ENCODE data around the gene CDCA5. TPM values are rescaled to one million over a fixed set of nuclear protein-coding genes. Genes with fewer than 3 reads are reported as not detected.

Gene CDCA5
- total RNA-seq, 1 experiment from 2014 or later = 94.8 TPM

DNA sequence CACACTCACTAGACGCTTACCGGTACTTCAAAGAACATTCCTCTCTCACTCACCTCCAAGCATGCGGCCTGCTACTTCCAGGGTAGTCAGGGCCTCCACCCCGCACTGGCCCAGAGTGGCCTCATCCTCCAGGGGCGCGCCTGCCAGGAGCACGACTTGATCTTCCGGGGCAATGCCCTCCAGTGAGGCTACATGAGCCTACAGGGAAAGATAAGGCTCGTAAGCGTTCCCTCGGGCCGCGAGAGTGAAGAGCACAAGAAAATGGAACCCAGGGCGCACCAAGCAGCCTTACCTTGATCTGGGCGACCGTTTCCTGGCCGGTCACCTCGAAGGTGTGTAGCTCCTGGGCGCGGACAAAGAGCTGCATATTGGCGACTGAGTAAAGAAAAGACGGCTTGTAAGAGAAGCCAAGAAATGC is 37.6 kb upstream of the CDCA5 start:
- no peak for DNase-seq

More for the DNA sequence above, 37.6 kb upstream of the CDCA5 start:
- Histone ChIP-seq H2BK15ac (ENCODE audit: low read depth, low read length) (no peak overlapping the region), H2BK120ac (ENCODE audit: low read depth, low read length, poor library complexity, severe bottlenecking) (no peak overlapping the region), H3K56ac (ENCODE audit: insufficient read length, low read depth, low read length) (peak overlapping the region; percentile 23), H3K27ac (ENCODE audit: insufficient read length, low read depth, low read length) (no peak overlapping the region), H3K4me2 (ENCODE audit: insufficient read depth, insufficient read length, low read length) (peak overlapping the region; percentile 81), H3T11ph (ENCODE audit: low read length) (no peak overlapping the region), H2BK12ac (ENCODE audit: insufficient read length, low read depth, low read length) (no peak overlapping the region), H4K20me1 (ENCODE audit: control insufficient read depth, insufficient read depth, insufficient read length) (no peaks in the 10 kb centered on the region), H2AFZ (ENCODE audit: low read length) (no peak overlapping the region), H3K18ac (ENCODE audit: insufficient read length, low read depth, low read length) (peak overlapping the region; percentile 63), H3K79me1 (ENCODE audit: insufficient read depth, low read depth, low read length, poor library complexity, severe bottlenecking) (peaks cover 5% of the 10 kb centered on the region), H4K8ac (replicated peaks; ENCODE audit: insufficient read length, low read depth, low read length) (no peak overlapping the region), H2BK20ac (ENCODE audit: low read depth, low read length, poor library complexity, severe bottlenecking) (no peak overlapping the region), H4K91ac (ENCODE audit: insufficient read length, low read depth, low read length) (no peak overlapping the region), H3K27me3 (ENCODE audit: insufficient read depth, low read length) (no peaks in the 10 kb centered on the region), H3K14ac (ENCODE audit: insufficient read depth, low read length) (peak overlapping the region; percentile 94), H3K4me1 (ENCODE audit: insufficient read depth, low read length) (no peaks in the 10 kb centered on the region), H3K4ac (ENCODE audit: low read depth, low read length) (no peak overlapping the region; the same call in 1 of the 2 replicates), H3K23ac (ENCODE audit: insufficient read length, low read depth, low read length) (no peak overlapping the region), H2AK5ac (ENCODE audit: insufficient read length, low read length) (no peak overlapping the region), H3K9me3 (ENCODE audit: control insufficient read depth, low read depth, low read length) (no peaks in the 10 kb centered on the region), H2BK5ac (ENCODE audit: insufficient read length, low read length) (no peak overlapping the region), H3K9ac (ENCODE audit: extremely low read depth, insufficient read length, low read length) (peak overlapping the region; percentile 88), H3K79me2 (ENCODE audit: insufficient read depth, low read length) (peaks cover 9% of the 10 kb centered on the region; the same call in 1 of the 2 replicates), H4K5ac (ENCODE audit: insufficient read length, low read depth, low read length) (peak overlapping the region; percentile 54), H3K23me2 (ENCODE audit: insufficient read length, low read depth, low read length, poor library complexity, severe bottlenecking) (peaks cover 12% of the 10 kb centered on the region)
- no peaks in the 10 kb centered on the region for H3K9me3 Mint-ChIP-seq
- TF ChIP-seq, protein P1, sequence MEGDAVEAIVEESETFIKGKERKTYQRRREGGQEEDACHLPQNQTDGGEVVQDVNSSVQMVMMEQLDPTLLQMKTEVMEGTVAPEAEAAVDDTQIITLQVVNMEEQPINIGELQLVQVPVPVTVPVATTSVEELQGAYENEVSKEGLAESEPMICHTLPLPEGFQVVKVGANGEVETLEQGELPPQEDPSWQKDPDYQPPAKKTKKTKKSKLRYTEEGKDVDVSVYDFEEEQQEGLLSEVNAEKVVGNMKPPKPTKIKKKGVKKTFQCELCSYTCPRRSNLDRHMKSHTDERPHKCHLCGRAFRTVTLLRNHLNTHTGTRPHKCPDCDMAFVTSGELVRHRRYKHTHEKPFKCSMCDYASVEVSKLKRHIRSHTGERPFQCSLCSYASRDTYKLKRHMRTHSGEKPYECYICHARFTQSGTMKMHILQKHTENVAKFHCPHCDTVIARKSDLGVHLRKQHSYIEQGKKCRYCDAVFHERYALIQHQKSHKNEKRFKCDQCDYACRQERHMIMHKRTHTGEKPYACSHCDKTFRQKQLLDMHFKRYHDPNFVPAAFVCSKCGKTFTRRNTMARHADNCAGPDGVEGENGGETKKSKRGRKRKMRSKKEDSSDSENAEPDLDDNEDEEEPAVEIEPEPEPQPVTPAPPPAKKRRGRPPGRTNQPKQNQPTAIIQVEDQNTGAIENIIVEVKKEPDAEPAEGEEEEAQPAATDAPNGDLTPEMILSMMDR (conservative IDR thresholded peaks at IDR 0.05) = no peak; the same call in 2 of the 3 replicates
- H3K4me1 Mint-ChIP-seq = peaks cover 6 to 20% of the 10 kb centered on the region in 2 experiments
- peaks cover 1% of the 10 kb centered on the region; the same call in 1 of the 2 replicates for H3K27me3 Mint-ChIP-seq (ENCODE audit: low read depth)
- WGBS (ENCODE audit: extremely low coverage, insufficient read length, low lambda C conversion rate) = no CpG with 5 or more reads among the region's 22 CpGs
- H3K27ac Mint-ChIP-seq = peak overlapping the region; percentile 99 to 100 (median 100)
- peaks cover 35 to 71% (median 62%) of the 10 kb centered on the region in 3 experiments for H3K36me3 Mint-ChIP-seq (ENCODE audit: insufficient read depth in 1 of 3, low read depth in 3 of 3)
- peak overlapping the region; percentile 100 for H3K4me3 Mint-ChIP-seq

All from H9 (cell line).